Suprapubic skin (tissue), 3 donors: ENCODE data around the gene LTC4S.

Experiments used
- EP300 ChIP-seq: sonication (generic); formaldehyde crosslinking; IDR thresholded peaks from one replicate; pipeline ENCODE4 v1.6.1; 2017; ENCODE audit warnings: antibody characterized with exemption
- TF ChIP-seq, protein P1 (sequence below), 2 donors: fragments of 200-600 bp in 1 of 2; fragments of 450-650 bp in 1 of 2; sonication (generic) in 1 of 2; IDR thresholded peaks; one replicate each; pipeline ENCODE4 v1.5.1; 2016 to 2019; ENCODE audit warnings: antibody characterized with exemption in 2 of 2, mild to moderate bottlenecking in 1 of 2, moderate library complexity in 1 of 2

DNA sequence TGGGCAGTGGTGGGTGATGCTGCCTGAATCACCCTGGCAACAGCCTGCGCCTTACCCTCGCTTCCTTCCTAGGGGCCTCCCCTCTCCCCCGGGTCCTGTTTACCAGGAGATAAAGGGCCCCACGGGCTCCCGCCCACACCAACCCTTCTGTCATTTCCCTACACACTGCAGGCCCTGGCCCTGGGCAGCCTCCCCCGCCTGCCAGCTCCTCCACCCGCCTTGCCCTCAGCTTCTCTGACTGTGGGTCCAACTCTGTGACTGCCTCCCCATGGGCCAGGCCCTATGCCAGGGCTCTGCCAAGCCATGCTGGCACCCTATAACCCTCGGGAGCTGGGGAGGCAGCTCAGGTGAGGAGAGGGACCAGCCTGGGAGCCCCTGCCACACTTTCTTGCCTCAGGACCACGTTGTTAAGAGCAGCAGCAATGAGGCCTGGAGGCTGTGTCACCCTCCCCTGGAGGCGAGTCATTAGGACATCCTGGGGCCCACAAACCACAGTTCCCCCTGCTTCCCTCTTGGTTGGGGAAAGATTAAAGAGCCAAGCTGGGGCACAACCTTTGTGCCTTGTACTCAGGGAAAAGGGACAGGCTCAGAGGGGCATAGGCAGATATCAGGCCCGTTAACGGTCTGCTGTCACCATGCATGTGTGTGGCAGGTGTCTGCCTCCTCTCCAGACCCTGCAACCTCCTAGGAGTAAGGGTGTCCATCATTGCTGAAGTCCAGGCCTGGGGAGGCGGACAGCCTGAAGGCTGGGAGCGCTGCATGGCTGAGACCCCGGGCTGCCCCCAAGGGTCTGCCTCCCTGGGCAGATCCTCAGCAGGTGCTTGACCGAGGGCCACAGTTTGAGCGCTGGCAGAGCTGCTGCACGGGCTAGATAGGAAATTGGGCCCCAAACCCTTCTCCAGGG, 10.1 kb downstream of the LTC4S start:
- no peak for TF ChIP-seq EP300
- TF ChIP-seq, protein P1, sequence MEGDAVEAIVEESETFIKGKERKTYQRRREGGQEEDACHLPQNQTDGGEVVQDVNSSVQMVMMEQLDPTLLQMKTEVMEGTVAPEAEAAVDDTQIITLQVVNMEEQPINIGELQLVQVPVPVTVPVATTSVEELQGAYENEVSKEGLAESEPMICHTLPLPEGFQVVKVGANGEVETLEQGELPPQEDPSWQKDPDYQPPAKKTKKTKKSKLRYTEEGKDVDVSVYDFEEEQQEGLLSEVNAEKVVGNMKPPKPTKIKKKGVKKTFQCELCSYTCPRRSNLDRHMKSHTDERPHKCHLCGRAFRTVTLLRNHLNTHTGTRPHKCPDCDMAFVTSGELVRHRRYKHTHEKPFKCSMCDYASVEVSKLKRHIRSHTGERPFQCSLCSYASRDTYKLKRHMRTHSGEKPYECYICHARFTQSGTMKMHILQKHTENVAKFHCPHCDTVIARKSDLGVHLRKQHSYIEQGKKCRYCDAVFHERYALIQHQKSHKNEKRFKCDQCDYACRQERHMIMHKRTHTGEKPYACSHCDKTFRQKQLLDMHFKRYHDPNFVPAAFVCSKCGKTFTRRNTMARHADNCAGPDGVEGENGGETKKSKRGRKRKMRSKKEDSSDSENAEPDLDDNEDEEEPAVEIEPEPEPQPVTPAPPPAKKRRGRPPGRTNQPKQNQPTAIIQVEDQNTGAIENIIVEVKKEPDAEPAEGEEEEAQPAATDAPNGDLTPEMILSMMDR (IDR thresholded peaks at IDR 0.05), result no peak
